Common myeloid progenitor, CD34-positive (primary cell): ENCODE results near the gene ANKMY1.
"Not testable (repeated sequence)": the region's sequence is repeated elsewhere in the genome, so short reads cannot be mapped to it uniquely, and the experiment has no call there.

ENCODE experiments used
- CTCF ChIA-PET: fragments of 350-600 bp; sonication (Branson Sonifier 250); formaldehyde crosslinking; loops from one replicate; lab custom pipeline; 2021; ENCODE audit warnings: antibody characterized with exemption; lab: Charles Lee
- POLR2A ChIA-PET: fragments of 350-600 bp; sonication (Branson Sonifier 250); formaldehyde crosslinking; loops from one replicate; lab custom pipeline; 2021; ENCODE audit warnings: antibody characterized with exemption; lab: Charles Lee
- DNase-seq, 3 donors: peaks; one replicate each; pipeline versions ENCODE4 v3.0.0 to v3.0.0-alpha.2; 2013
- H3K27ac ChIP-seq, 2 experiments: 1 replicate in 1 of 2; 2 replicates in 1 of 2; pipeline ENCODE4 v1.7.0; 2013; ENCODE audit warnings: inconsistent platforms in 2 of 2, low read length in 2 of 2, mild to moderate bottlenecking in 2 of 2, low read depth in 1 of 2, moderate library complexity in 1 of 2; ENCODE audit not compliant: severe bottlenecking in 2 of 2, insufficient read depth in 1 of 2, poor library complexity in 1 of 2
- H3K27me3 ChIP-seq, 5 experiments: replicated peaks in 2 of 5; 1 replicate in 3 of 5; 2 replicates in 2 of 5; pipeline versions ENCODE4 v1.6.1 to v1.7.0; 2013; ENCODE audit warnings: low read length in 4 of 5, mild to moderate bottlenecking in 2 of 5, moderate library complexity in 2 of 5, inconsistent platforms in 1 of 5; ENCODE audit not compliant: insufficient read depth in 5 of 5, control insufficient read depth in 4 of 5
- H3K36me3 ChIP-seq, 4 experiments: 1 replicate in 2 of 4; 2 replicates in 2 of 4; pipeline versions ENCODE4 v1.6.1 to v1.7.0; 2013; ENCODE audit warnings: low read length in 3 of 4, control low read depth in 1 of 4, mild to moderate bottlenecking in 1 of 4; ENCODE audit not compliant: control insufficient read depth in 4 of 4, insufficient read depth in 4 of 4
- H3K4me1 ChIP-seq, 4 experiments: 1 replicate in 3 of 4; 2 replicates in 1 of 4; pipeline versions ENCODE4 v1.6.1 to v1.7.1; 2013; ENCODE audit warnings: low read length in 3 of 4, mild to moderate bottlenecking in 3 of 4, control low read depth in 1 of 4, inconsistent platforms in 1 of 4, moderate library complexity in 1 of 4; ENCODE audit not compliant: control insufficient read depth in 4 of 4, insufficient read depth in 4 of 4; ENCODE audit errors: control extremely low read depth in 1 of 4
- H3K4me3 ChIP-seq, 7 experiments: 1 replicate in 4 of 7; 2 replicates in 3 of 7; pipeline versions ENCODE4 v1.5.1 to v1.7.0; 2013; ENCODE audit warnings: mild to moderate bottlenecking in 7 of 7, low read length in 6 of 7, moderate library complexity in 6 of 7, inconsistent platforms in 2 of 7, low read depth in 2 of 7, control low read depth in 1 of 7; ENCODE audit not compliant: insufficient read depth in 4 of 7, control insufficient read depth in 1 of 7; ENCODE audit errors: extremely low read depth in 1 of 7
- H3K9me3 ChIP-seq, 5 experiments: 1 replicate in 4 of 5; 2 replicates in 1 of 5; pipeline versions ENCODE4 v1.6.1 to v1.7.1; 2013; ENCODE audit warnings: low read length in 4 of 5, mild to moderate bottlenecking in 2 of 5, inconsistent platforms in 1 of 5, low read depth in 1 of 5, moderate library complexity in 1 of 5; ENCODE audit not compliant: control insufficient read depth in 4 of 5, insufficient read depth in 2 of 5; ENCODE audit errors: control extremely low read depth in 1 of 5
- WGBS: methylation state at CpG from one replicate; pipeline ENCODE4 v1.1.5; 2013; ENCODE audit not compliant: insufficient coverage; 5-methylcytosine and 5-hydroxymethylcytosine counted together

ANKMY1 gene

DNA sequence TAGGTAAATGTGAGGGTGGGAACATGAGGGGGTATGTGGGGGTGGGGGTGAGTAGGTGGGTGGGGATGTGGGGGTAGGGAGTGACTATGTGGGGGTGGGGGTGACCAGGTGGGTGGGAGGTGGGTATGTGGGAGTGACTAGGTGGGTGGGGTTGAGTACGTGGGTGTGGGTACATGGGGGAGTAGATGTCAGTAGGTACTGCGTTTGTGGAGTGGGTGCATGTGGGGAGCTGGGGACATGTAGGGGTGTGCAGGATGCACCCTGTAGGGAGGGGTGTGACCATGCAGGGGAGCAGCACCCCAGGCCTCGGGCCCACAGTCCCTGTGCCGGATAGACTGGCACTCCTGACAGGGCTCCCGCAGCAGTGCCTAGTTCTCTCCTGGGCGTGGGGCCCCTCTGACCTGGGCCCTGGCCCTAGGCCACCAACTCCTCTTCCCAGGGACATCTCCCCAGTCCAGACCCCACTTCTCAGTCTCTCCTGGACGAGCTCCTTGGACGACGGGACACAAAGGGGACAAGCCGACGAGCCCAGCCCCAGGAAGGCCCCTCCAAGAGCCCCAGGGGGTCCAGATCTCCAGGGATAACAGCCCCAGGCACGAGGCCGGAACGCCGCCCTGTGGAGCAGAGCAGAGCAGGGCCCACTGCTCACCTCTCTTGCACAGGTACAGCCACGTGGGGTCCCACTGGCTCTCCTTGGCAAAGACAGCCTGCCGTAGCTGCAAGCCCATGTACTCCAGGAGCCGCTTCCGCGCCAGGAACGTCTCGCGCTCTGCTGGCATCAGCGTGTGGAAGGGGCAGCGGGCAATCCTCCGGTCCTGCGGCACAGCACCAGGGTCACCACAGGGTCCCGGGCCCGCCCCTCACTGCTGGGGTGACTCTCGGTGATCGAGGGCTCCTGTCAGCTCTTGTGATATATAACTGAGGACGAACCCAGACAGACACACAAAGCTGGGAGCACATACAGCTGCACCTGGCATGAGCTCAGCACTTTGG lies 58.2 kb downstream of the ANKMY1 start:
- H3K27me3 ChIP-seq = no peaks in the 10 kb centered on the region
- peaks cover 0 to 3% (median 0%) of the 10 kb centered on the region in 5 experiments for H3K9me3 ChIP-seq
- no peak overlapping the region for H3K4me3 ChIP-seq
- H3K4me1 ChIP-seq = no peaks in the 10 kb centered on the region
- CTCF ChIA-PET = no interaction called here
- WGBS = 98% methylated on average over 30 of the region's 32 CpGs
- POLR2A ChIA-PET = no interaction called here
- no peak overlapping the region for H3K27ac ChIP-seq
- no peak for DNase-seq
- peaks cover 0 to 36% (median 13%) of the 10 kb centered on the region in 4 experiments for H3K36me3 ChIP-seq

DNA sequence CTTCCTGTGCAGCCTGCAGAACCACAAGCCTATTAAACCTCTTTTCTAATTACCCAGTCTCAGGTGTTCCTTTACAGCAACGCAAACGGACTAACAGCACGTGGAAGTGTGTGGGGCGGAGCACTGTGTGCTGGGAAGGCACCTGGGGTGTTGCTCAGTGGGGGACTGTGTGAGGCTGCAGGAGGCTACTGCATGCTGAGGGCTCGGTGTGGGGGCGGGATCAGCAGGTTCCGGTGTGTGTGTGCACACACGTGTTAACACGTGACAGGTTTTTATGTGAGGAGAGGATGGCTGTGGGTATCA lies 58.9 kb downstream of the ANKMY1 start:
- H3K4me3 ChIP-seq = no peak overlapping the region
- no peak for DNase-seq
- no peaks in the 10 kb centered on the region for H3K4me1 ChIP-seq
- H3K27me3 ChIP-seq = no peaks in the 10 kb centered on the region
- CTCF ChIA-PET = no interaction called here
- WGBS = 100% methylated on average over 3 of the region's 9 CpGs
- no peak overlapping the region for H3K27ac ChIP-seq
- POLR2A ChIA-PET = no interaction called here
- peaks cover 0 to 42% (median 18%) of the 10 kb centered on the region in 4 experiments for H3K36me3 ChIP-seq
- H3K9me3 ChIP-seq = peaks cover 0 to 5% (median 3%) of the 10 kb centered on the region in 5 experiments

DNA sequence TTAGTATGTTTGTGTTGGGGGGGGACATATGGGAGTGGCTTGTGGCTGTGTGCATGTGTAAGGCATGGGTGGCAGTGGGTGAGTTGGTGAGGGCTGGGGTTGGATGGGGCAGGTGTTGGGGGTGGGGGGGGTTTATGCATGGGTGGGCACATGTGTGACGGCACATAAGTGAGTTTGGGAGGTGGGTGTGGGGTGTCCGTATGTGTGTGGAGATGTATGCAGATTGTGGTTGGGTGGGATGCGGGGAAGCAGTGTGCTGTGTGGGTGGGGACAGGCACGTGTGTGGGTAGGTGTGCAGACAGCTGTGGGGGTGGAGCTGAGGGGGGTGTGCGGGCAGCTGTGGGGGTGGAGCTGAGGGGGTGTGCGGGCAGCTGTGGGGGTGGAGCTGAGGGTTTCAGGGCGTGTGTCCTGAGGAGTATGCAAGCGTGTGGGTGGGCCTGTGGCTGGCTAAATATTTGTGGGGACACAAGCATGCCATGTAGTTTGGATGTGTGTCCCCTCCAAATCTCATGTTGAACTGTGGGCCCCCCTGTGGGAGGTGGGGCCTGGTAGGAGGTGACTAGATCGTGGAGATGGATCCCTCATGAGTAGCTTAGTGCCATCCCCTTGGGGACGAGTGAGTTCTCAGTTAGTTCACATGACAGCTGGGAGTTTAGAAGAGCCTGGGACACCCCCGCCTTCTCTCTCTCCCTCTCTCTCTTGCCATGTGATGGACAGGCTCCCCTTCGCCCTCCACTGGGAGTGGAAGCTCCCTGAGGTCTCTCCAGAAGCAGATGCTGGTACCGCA lies 59.4 kb downstream of the ANKMY1 start:
- Histone ChIP-seq H3K27me3 (no peaks in the 10 kb centered on the region), H3K4me3 (no peak overlapping the region), H3K36me3 (peaks cover 0 to 46% (median 18%) of the 10 kb centered on the region in 4 experiments), H3K27ac (no peak overlapping the region), H3K4me1 (no peaks in the 10 kb centered on the region), H3K9me3 (peaks cover 0 to 10% (median 8%) of the 10 kb centered on the region in 5 experiments)
- 95% methylated on average over 8 of the region's 13 CpGs for WGBS
- POLR2A ChIA-PET = interaction anchor here (0.6 kb wide), 1 partner anchor 120 kb away, joined by 3 read pairs; no protein-coding TSS in a partner anchor
- CTCF ChIA-PET = no interaction called here
- no peak for DNase-seq

DNA sequence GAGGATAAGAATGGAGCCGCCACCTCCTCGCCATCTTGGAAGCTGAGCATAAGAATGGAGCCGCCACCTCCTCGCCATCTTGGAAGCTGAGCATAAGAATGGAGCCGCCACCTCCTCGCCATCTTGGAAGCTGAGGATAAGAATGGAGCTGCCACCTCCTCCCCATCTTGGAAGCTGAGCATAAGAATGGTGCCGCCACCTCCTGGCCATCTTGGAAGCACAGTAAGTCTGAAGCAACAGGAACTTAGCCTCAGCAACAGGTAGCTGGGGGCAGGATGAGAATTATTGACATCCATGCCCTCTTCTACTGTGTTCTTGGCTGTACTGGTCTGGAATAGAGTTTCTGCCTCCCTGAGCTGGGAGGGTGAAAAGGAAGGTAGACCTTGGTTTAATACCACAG lies 60.7 kb downstream of the ANKMY1 start:
- H3K4me1 ChIP-seq, DNase-seq, H3K27me3 ChIP-seq, POLR2A ChIA-PET, H3K4me3 ChIP-seq, H3K27ac ChIP-seq: not testable (repeated sequence)
- CTCF ChIA-PET = interaction anchor here (1.2 kb wide), 1 partner anchor 15 kb away, joined by 3 read pairs; no protein-coding TSS in a partner anchor
- 95% methylated on average over 6 of the region's 7 CpGs for WGBS
- peaks cover 0 to 46% (median 18%) of the 10 kb centered on the region in 4 experiments for H3K36me3 ChIP-seq
- peaks cover 0 to 16% (median 9%) of the 10 kb centered on the region in 5 experiments for H3K9me3 ChIP-seq

DNA sequence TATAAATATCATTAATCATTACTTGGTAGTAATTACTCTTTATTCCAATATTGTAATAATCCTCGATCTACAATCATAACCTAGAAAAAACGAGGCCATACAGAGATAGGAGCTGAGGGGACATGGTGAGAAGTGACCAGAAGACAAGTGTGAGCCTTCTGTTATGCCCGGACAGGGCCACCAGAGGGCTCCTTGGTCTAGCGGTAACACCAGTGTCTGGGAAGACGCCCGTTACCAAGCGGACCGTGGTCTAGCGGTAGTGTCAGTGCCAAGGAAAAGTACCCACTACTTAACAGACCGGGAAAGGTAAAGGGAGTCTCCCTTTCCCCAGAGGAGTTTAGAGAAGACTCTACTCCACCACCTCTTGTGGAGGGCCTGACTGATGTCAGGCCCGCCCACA lies 62.8 kb downstream of the ANKMY1 start:
- H3K27me3 ChIP-seq, H3K4me3 ChIP-seq, POLR2A ChIA-PET, DNase-seq, H3K4me1 ChIP-seq, CTCF ChIA-PET, H3K27ac ChIP-seq: not testable (repeated sequence)
- 93% methylated on average over 5 of the region's 11 CpGs for WGBS
- Histone ChIP-seq H3K9me3 (peaks cover 0 to 31% (median 14%) of the 10 kb centered on the region in 5 experiments), H3K36me3 (peaks cover 0 to 42% (median 14%) of the 10 kb centered on the region in 4 experiments)

DNA sequence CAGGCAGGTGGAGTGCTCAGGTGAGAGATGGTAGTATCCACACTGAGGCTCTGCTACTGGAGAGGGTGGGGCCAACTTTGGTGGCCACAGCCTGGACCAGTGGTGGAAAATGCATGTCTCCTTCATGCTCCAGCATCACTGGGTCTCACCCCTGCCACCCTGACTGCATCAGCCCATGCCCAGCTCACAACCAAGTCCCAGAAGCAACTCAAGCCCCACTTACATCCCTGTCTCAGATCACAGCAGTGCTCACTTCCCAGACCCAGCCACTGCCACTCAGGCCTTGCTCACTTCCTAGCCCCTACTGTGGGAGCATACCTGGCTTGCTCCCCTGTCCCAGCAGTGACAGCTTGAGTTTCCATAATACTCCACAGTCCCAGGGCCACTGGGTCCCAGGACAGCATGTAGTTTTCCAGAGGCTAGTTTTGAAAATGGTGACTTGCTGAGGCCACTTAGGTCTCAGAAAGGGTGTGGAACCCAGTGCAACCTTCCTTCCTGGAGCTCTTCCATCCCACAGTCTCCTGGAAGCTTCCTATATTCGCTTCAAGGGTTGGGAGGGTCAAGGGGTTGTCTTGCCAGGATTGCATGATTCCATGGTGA lies 63.5 kb downstream of the ANKMY1 start:
- H3K27me3 ChIP-seq = no peaks in the 10 kb centered on the region
- H3K4me1 ChIP-seq = no peaks in the 10 kb centered on the region
- POLR2A ChIA-PET = no interaction called here
- H3K27ac ChIP-seq = no peak overlapping the region
- CTCF ChIA-PET = no interaction called here
- peaks cover 0 to 37% (median 14%) of the 10 kb centered on the region in 5 experiments for H3K9me3 ChIP-seq
- no peak for DNase-seq
- H3K36me3 ChIP-seq = peaks cover 0 to 36% (median 11%) of the 10 kb centered on the region in 4 experiments
- H3K4me3 ChIP-seq = no peak overlapping the region
- no CpG with 5 or more reads among the region's 1 CpG for WGBS
